Measurements from ENCODE around the gene EXOC6.
"Not testable (repeated sequence)": the region's sequence is repeated elsewhere in the genome, so short reads cannot be mapped to it uniquely, and the experiment has no call there.

EXOC6 gene

DNA sequence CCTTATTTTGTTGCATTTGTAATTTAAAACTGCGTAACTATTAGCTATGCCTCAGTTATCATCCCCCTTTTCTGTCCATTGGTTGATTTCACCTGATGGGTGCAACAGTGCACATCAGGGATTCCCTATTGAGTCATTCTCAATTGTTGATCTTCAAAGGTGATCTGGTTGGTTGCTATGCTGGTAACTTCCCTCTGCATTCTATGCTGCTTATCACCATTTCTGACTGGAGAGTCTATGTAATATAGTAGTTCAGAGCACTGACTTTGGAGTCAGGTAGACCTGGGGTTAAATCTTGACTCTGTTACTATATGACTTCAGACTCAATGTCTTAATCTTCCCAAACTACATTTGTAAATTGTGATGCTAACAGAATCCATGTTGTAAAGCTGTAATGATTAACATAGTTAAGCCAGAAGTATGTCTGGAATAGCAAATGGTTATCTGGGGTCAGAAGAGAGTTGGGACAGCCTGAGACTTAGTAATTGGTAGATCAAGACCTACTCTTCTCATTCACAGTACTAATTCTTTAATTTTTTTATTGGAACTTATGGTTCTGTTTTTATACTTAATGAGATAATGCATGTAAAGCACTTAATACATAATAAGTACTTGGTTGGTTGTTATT, 38.1 kb downstream of the EXOC6 start:
- no peak for DNase-seq (ENCODE audit: low spot score)

DNA sequence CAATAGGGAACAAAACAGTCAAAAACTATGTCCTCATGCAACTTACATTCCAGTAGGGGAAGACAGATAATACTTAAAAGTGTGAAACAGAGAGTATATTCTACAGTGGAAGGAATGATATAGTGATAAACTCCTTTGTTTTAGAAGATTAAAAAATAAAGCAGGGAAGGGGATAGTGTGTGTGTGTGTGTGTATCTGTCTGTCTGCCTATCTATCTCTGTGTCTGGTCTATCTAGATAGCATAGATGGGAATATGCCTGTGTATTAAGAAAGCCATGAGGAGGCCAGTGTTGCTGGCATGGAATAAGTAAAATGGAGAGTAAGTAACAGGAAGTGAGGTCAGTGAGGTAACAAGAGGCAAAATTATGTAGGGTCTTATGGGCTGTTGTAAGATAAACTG, 42.2 kb downstream of the EXOC6 start:
- DNase-seq (ENCODE audit: low spot score): no peak

DNA sequence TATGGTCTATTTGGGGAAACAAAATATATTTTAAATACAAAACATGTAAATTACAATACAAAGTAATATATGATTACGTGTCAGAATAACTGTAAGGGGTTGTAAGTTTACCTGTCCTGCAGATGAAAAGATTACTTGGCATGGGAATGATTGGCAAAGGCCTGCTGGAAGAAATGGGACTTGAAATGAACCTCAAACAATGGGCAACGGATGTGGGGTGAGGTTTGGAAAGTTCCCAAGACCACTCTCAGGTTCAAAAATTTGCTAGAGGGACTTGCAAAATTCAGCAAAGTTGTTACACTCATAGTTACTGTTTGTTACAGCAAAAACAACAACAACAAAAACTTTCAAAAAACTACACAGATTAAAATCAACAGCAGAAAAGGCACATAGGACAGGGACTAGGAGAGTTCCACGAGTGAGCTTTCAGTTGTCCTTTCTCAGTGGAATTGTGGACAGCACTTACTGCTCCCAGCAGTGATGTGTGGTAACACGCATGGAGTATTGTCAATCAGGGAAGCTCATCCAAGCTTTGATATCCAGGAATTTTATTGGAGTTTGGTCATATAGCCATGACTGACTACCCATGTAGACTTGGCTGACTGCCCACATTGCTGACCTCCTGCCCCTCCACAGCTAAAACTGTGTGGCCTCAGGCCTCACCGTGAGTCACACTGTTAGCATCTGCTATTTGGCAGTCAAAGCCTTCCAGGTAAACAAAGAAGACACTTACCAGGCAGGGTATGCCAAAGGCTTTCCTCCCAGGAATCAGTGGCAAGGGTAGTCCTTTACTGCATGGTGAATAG, 43.8 kb downstream of the EXOC6 start:
- no peak for DNase-seq (ENCODE audit: low spot score)

DNA sequence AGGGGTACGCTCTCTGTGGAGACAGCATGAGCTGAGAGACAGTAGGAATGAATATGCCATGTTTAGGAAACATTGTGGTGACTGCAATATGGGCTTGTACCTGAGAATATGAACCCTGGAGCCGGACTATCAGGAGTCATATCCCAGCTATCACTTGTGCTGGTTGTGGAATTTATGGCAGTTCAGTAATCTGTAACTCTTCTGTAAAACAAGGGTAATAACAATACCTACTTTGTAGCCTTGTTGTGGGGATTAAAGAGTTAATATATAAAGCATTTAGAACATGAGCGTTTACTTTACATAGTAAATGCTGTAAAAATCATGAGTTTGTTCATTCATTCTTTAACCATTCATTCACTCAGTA, 44.4 kb downstream of the EXOC6 start:
- DNase-seq (ENCODE audit: low spot score): no peak

- DNase-seq (ENCODE audit: low spot score): no peak
Measured at GRCh38 chr10:92894081-92894655, 45.8 kb downstream of the EXOC6 start.

GRCh38 chr10:92897916-92898315, 49.6 kb downstream of the EXOC6 start:
- no peak for DNase-seq (ENCODE audit: low spot score)

- no peak for DNase-seq (ENCODE audit: low spot score)
Measured at GRCh38 chr10:92901819-92902251, 53.5 kb downstream of the EXOC6 start.

- no peak for DNase-seq (ENCODE audit: low spot score)
Measured at GRCh38 chr10:92903633-92904032, 55.3 kb downstream of the EXOC6 start.

GRCh38 chr10:92907280-92907679, 59.0 kb downstream of the EXOC6 start:
- DNase-seq (ENCODE audit: low spot score): no peak

- DNase-seq (ENCODE audit: low spot score): not testable (repeated sequence)
Measured at GRCh38 chr10:92912631-92913030, 64.3 kb downstream of the EXOC6 start.

DNA sequence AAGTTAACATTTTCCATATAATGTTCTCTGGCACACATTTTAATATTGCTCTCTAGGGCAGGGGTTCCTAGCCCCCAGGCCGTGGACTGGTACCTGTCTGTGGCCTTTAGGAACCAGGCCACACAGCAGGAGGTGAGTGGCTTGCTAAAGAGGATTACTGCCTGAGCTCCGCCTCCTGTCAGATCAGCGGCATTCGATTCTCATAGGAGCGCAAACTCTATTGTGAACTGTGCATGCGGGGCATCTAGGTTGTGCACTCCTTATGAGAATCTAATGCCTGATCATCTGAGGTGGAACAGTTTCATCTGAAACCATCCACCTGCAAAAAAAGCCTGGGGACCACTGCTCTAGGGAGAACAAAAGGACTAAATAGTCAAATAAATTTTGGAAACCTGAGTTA, 65.7 kb downstream of the EXOC6 start:
- DNase-seq (ENCODE audit: low spot score): no peak

- DNase-seq (ENCODE audit: low spot score): peak; percentile 47
Measured at GRCh38 chr10:92914478-92915325, 66.4 kb downstream of the EXOC6 start.

DNA sequence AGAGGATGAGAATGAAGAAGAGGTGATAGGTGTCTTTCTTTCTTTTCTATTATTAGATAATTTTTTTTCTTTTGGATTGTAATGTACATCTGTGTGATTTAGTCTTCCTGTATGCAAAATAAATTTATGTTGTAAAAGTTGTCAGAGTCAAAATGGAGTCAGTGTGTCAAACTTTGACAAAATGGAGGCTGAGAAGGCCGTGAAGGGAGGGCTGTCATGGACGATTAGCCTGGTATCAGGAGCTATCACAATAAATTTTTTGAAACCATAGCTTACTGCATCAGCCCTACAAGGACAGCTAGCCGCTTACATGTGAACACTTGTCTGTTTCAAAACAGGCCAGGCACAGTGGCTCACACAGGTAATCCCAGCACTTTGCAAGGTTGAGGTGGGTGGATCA, 67.6 kb downstream of the EXOC6 start:
- no peak for DNase-seq (ENCODE audit: low spot score)

GRCh38 chr10:92916433-92916832, 68.1 kb downstream of the EXOC6 start:
- DNase-seq (ENCODE audit: low spot score): no peak

- no peak for DNase-seq (ENCODE audit: low spot score)
Measured at GRCh38 chr10:92918603-92919002, 70.3 kb downstream of the EXOC6 start.

- no peak for DNase-seq (ENCODE audit: low spot score)
Measured at GRCh38 chr10:92920866-92921265, 72.5 kb downstream of the EXOC6 start.

DNA sequence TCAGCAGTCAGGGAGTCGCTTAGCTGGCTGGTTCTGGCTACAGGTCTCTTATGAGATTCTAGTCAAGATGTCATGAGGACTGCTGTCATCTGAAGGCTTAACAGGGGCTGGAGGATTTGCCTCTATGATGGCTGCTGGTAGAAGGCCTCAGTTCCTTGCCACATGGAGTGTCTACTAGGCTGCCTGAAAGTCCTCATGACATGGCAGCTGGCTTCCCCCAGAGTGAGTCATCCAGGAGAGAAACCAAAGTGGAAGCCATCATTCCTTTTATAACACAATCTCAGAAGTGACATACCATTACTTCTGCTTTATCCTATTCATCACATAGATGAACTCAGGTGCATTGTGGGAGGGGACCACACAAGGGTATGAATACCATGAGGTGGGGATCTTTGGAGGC, 75.1 kb downstream of the EXOC6 start:
- no peak for DNase-seq (ENCODE audit: low spot score)

DNA sequence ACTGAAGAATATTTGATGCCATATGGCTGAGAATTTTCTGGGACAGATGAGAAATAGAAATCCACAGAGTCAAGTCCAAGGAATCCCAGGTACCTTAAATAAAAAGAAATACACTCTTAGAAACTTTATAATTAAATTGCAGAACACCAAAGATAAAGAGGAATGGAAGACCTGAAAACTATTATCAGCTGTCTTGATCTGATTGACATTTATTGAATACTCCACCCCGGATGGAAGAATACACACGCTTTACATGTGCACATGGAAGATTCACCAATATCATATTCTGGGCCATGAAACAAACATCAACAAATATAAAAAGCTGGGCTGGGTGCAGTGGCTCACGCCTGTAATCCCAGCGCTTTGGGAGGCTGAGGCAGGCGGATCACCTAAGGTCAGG, 81.6 kb downstream of the EXOC6 start:
- no peak for DNase-seq (ENCODE audit: low spot score)

GRCh38 chr10:92931597-92931996, 83.3 kb downstream of the EXOC6 start:
- no peak for DNase-seq (ENCODE audit: low spot score)

DNA sequence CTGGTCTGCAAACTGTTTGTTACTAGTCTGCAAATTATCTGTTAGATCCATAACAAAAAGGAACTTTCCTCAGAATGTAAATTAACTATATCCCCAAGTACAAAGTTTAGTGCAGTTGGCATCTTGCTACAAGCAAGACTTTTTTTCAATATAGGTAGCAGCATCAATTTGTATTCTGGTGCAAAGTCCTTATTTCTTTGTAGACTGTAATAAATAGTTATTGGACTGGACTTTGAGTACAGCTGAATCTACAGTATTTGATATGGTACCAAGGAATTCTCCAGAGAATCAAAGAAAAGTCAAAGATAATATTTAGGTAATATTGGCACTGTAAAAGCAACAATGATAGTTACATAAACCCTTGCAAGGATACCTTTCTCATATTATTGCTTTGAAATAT, 89.6 kb downstream of the EXOC6 start:
- DNase-seq (ENCODE audit: low spot score): no peak

GRCh38 chr10:92938841-92939240, 90.5 kb downstream of the EXOC6 start:
- DNase-seq (ENCODE audit: low spot score): no peak

DNA sequence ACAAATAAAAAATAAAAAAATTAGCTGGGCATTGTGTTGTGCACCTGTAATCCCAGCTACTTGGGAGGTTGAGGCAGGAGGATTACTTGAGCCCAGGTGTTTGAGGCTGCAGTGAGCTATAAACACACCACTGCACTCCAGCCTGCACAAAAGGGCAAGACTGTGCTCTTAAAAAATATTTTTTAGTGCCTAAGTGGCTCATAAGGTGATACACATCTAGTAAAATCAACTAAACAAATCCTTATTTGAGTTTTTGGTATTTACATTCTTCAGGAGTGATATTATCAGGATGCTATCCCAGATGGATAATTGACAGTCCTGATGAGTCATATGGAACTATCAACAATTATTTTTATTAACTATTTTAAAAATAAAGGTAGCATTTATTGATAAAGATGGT, 93.9 kb downstream of the EXOC6 start:
- no peak for DNase-seq (ENCODE audit: low spot score)

DNA sequence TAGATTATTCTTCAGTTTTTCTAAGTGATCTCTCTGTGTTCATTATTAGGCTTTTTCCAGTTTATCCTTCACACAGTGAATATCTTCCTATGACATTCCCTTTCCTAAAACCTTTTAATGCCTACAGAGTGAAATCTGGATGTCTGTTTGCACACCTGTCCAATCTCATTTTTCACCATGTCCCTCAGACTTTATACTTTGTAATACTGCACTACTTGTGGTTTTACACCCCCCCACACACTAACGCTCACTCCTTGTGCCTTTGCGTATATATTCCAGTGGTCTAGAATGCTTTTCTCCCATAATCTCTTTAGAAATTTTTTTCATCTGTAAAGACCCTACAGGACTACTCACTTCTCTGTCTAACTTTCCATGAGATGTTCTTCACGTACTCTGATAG, 98.2 kb downstream of the EXOC6 start:
- no peak for DNase-seq (ENCODE audit: low spot score)
